ENCODE results near the gene ZNF354B.
"Not testable (repeated sequence)": the region's sequence is repeated elsewhere in the genome, so short reads cannot be mapped to it uniquely, and the experiment has no call there.

The ZNF354B gene

GRCh38 chr5:178872302-178872701 lies 12.5 kb downstream of the ZNF354B start:
- Histone ChIP-seq H3K27ac (no peak overlapping the region), H3K4me3 (no peak overlapping the region)

DNA sequence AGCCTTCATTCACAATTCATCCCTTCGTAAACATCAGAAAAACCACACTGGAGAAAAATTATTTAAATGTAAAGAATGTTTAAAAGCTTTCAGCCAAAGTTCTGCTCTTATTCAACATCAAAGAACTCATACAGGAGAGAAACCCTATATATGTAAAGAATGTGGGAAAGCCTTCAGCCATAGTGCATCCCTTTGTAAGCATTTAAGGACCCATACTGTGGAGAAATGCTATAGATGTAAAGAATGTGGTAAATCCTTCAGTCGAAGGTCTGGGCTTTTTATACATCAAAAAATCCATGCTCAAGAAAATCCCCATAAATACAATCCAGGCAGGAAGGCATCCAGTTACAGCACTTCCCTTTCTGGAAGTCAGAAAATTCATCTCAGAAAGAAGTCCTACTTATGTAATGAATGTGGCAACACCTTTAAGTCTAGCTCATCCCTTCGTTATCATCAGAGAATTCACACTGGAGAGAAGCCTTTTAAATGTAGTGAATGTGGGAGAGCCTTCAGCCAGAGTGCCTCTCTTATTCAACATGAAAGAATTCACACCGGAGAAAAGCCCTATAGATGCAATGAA lies 23.5 kb downstream of the ZNF354B start:
- H3K4me3 ChIP-seq, H3K27ac ChIP-seq: not testable (repeated sequence)

DNA sequence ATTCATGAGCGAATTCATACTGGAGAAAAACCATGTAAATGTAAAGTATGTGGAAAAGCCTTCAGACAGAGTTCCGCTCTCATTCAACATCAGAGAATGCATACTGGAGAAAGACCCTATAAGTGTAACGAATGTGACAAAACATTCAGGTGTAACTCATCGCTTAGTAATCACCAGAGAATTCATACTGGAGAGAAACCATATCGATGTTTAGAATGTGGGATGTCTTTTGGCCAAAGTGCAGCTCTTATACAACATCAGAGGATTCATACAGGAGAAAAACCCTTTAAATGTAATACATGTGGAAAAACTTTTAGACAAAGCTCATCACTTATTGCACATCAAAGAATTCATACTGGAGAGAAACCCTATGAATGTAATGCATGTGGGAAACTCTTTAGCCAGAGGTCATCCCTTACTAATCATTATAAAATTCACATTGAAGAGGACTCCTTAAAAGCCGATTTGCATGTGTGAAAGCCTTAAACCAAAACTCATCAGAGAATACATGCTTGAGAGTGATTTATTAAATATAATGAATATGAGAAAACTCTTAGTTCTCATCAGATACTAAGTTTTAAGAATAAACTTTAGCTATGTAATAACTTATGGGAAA lies 24.2 kb downstream of the ZNF354B start:
- Histone ChIP-seq H3K27ac (no peak overlapping the region), H3K4me3 (no peak overlapping the region)

GRCh38 chr5:178895615-178896571 lies 36.1 kb downstream of the ZNF354B start, which contains the start of gene ZFP2:
ZFP2 (plus strand) TSS chr5:178895913; CDS start chr5:178931314, 35,401 bp downstream.
- Histone ChIP-seq H3K27ac (peak within 1 kb of the TSS; percentile 4 to 87 (median 70)), H3K4me3 (peak within 1 kb of the TSS; percentile 51 to 85 (median 73))

- no peak overlapping the region for H3K4me3 ChIP-seq
- H3K27ac ChIP-seq, result no peak overlapping the region
Observed at GRCh38 chr5:178899289-178899688, 39.5 kb downstream of the ZNF354B start.

GRCh38 chr5:178902849-178903248 lies 43.1 kb downstream of the ZNF354B start:
- Histone ChIP-seq H3K27ac (no peak overlapping the region), H3K4me3 (no peak overlapping the region)

GRCh38 chr5:178931846-178932760 lies 72.3 kb downstream of the ZNF354B start:
- H3K4me3 ChIP-seq, result no peak overlapping the region

More at GRCh38 chr5:178931846-178932760, 72.3 kb downstream of the ZNF354B start:
- H3K27ac ChIP-seq, result no peak overlapping the region
